Uterus (tissue), 4 donors: ENCODE measurements around the gene NCEH1. TPM values are rescaled to one million over a fixed set of nuclear protein-coding genes. Genes with fewer than 3 reads are reported as not detected.

Source experiments
- DNase-seq, 2 donors: peaks; one replicate each; pipeline ENCODE4 v3.0.0-alpha.2; 2019 to 2020
- H3K27ac ChIP-seq, 2 donors: fragments of 200-600 bp; sonication (generic); 1 replicate in 1 of 2; 2 replicates in 1 of 2; pipeline ENCODE4 v1.5.1; 2016 to 2018
- H3K27me3 ChIP-seq, 2 donors: fragments of 200-600 bp; sonication (generic); one replicate each; pipeline ENCODE4 v1.5.1; 2018 to 2019; ENCODE audit warnings: control low read depth in 1 of 2
- H3K36me3 ChIP-seq, 2 donors: fragments of 200-600 bp; sonication (generic); one replicate each; pipeline ENCODE4 v1.5.1; 2019; ENCODE audit warnings: control low read depth in 1 of 2
- H3K4me1 ChIP-seq, 2 donors: fragments of 200-600 bp; sonication (generic); one replicate each; pipeline ENCODE4 v1.5.1; 2018 to 2019; ENCODE audit warnings: control low read depth in 1 of 2
- H3K4me3 ChIP-seq, 2 donors: fragments of 200-600 bp; sonication (generic); 1 replicate in 1 of 2; 2 replicates in 1 of 2; pipeline ENCODE4 v1.5.1; 2018 to 2019; ENCODE audit warnings: mild to moderate bottlenecking in 1 of 2
- H3K9me3 ChIP-seq, 2 donors: fragments of 200-600 bp; sonication (generic); one replicate each; pipeline ENCODE4 v1.5.1; 2019; ENCODE audit warnings: control low read depth in 1 of 2
- CTCF ChIP-seq, 4 experiments: fragments of 200-600 bp in 2 of 4; fragments of 450-650 bp in 2 of 4; sonication (generic) in 2 of 4; IDR thresholded peaks; one replicate each; pipeline ENCODE4 v1.5.1; 2016 to 2019; ENCODE audit warnings: antibody characterized with exemption in 4 of 4, mild to moderate bottlenecking in 2 of 4, moderate library complexity in 1 of 4
- POLR2A ChIP-seq, 2 donors: fragments of 450-650 bp; IDR thresholded peaks; one replicate each; pipeline ENCODE4 v1.6.1; 2016; ENCODE audit warnings: antibody characterized with exemption in 2 of 2, mild to moderate bottlenecking in 1 of 2, moderate library complexity in 1 of 2
- intact Hi-C: fragments of 100-400 bp; cut with DNase I; formaldehyde crosslinking; loops from one replicate; pipeline ENCODE4 v1.15.1; 2023; ENCODE audit warnings: low total_unique reads
- total RNA-seq, 4 donors: library from RNA; depleted of rRNA in 3 of 4; stranded (reverse); fragments of >200 nt in 3 of 4; gene quantifications; one replicate each; pipeline versions ENCODE4 v1.1.0 to v1.2.4, GENCODE V29; 2014 to 2023
- donor health status: DM: yes; HTN: yes; CAD: no.

Gene NCEH1
- total RNA-seq, 4 donors from 2014 or later, result 1.8 to 5.8 (median 5.4) TPM

GRCh38 chr3:172607305-172608121 lies 103.4 kb downstream of the NCEH1 start:
- H3K36me3 ChIP-seq, result no peaks in the 10 kb centered on the region
- intact Hi-C loops, result no loop called here
- H3K27me3 ChIP-seq, result no peaks in the 10 kb centered on the region
- TF ChIP-seq CTCF (IDR thresholded peaks at IDR 0.05) (no peak), POLR2A (IDR thresholded peaks at IDR 0.05) (no peak)
- no peaks in the 10 kb centered on the region for H3K9me3 ChIP-seq
- H3K27ac ChIP-seq, result peak overlapping the region in 1 of 2 donors; percentile 14
- DNase-seq, result no peak
- no peak overlapping the region for H3K4me3 ChIP-seq
- no peaks in the 10 kb centered on the region for H3K4me1 ChIP-seq

DNA sequence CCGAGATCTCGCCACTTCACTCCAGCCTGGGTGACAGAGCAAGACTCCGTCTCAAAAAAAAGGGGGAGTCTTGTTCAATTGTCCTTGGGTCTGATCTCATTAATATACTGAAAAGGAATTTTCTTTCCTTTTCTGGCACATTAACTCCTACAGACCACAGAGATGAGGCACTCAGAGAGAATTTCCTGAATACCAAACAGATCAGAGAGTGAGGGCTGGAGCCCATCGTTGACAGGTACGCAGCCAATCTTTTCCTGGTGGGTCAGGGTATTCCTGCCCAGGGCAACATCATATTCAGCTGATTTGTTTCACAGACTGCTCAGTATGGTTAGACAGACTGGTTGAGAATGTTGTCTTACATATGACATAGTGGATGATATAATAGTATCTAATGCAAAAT lies 104.8 kb downstream of the NCEH1 start:
- no peak for DNase-seq
- Histone ChIP-seq H3K36me3 (no peaks in the 10 kb centered on the region), H3K4me1 (no peaks in the 10 kb centered on the region), H3K27ac (no peak overlapping the region), H3K27me3 (no peaks in the 10 kb centered on the region), H3K9me3 (no peaks in the 10 kb centered on the region), H3K4me3 (no peak overlapping the region)
- TF ChIP-seq CTCF (IDR thresholded peaks at IDR 0.05) (no peak), POLR2A (IDR thresholded peaks at IDR 0.05) (no peak)
- intact Hi-C loops, result no loop called here

DNA sequence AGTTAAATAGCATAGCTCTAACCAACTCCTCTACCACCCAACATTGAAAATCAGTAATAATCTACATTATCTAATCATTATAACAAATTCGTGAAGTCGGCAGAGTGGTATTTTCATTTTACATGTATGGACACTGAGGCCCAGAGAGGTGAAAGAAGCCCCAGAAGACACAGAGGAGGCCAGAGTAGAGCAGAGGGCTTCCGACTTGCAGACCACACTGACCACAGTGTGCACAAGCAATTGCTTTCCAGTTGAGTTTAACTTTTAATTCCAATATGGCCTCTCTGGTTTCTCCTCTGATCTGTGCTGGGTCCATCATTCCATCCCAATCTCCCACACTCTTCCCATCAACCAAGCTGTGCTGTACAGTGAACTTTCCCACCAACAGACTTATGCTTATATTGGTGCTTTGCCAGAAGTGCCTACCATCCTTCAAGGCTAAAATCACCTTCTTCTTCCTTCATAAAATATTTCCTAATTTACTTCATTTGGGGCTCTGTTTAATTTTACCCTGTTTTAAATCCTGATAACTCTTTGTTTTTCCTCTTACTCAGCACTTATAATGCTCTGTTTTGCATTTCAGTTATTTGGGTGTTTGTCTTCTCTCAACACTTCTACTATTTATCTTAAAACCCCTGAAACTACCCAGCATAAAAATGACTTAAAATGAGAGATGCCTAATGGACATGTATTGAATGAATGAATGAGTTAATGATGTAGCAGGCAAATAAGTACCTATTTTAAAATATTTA lies 105.8 kb downstream of the NCEH1 start:
- H3K4me1 ChIP-seq, result no peaks in the 10 kb centered on the region
- H3K4me3 ChIP-seq, result no peak overlapping the region
- no peaks in the 10 kb centered on the region for H3K27me3 ChIP-seq
- H3K36me3 ChIP-seq, result no peaks in the 10 kb centered on the region
- no peak overlapping the region for H3K27ac ChIP-seq
- no peak for TF ChIP-seq CTCF (IDR thresholded peaks at IDR 0.05)
- no peaks in the 10 kb centered on the region for H3K9me3 ChIP-seq
- DNase-seq, result no peak
- intact Hi-C loops, result no loop called here

DNA sequence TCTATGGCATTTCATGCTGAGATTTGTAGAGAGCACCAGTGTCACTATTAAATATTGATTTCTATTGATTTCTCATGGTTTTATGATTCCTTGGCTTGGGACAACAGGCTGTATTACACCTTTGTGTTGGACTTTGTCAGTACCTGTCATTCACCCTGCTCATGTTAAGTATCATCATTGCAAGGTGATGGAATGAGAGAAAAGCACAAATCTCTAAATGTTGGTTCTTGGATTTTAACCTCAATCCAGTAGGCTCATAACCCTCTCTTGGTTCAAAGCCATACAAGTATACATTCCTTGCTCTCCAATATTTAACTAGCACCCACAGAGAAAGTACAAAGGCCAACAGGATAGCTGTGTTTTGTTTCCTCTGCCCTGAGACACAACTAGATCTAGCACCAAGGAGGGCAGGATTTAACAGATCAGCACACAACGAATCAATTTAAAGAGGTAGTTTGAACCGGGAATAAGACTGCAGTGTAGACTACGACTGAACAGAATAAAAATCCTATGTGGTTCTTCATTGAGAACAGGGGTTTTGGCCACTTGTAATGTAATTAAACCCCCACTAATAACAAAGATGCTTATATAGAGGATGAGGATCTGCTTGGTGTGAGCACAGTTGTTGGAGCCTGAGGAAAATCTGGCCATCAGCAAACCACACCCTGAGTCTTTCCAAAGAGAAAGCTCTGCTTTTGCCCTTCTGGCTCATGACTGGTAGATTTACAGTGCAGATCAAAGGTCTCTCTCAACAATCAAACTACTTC lies 109.6 kb downstream of the NCEH1 start:
- DNase-seq, result no peak
- no peaks in the 10 kb centered on the region for H3K4me1 ChIP-seq
- no peak for TF ChIP-seq CTCF (IDR thresholded peaks at IDR 0.05)
- TF ChIP-seq POLR2A (IDR thresholded peaks at IDR 0.05), result no peak
- H3K9me3 ChIP-seq, result no peaks in the 10 kb centered on the region
- H3K27ac ChIP-seq, result no peak overlapping the region
- no peak overlapping the region for H3K4me3 ChIP-seq
- H3K27me3 ChIP-seq, result no peaks in the 10 kb centered on the region
- intact Hi-C loops, result no loop called here
- no peaks in the 10 kb centered on the region for H3K36me3 ChIP-seq
